ENCODE measurements around the gene CCDC12.

The CCDC12 gene

DNA sequence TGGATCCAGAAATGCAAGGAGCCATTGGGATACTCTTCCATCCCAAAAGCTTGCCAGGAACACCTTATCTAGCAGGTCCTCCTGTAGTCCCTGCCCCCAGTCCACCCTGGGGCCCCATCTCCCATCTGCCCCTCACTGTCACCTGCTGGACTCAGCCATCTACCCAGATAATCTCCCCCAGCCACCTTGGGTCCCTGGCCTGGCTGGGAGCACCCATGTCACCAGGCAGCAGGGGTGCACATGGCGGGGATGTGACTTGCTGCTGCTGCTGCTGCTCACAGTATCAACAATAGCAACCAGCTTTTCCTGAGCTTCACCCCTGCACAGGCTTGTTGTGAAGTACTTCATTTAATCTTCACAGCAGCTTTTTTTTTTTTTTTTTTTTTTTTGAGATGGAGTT is 86.4 kb downstream of the CCDC12 start:
- no peak for DNase-seq (ENCODE audit: low read depth)

DNA sequence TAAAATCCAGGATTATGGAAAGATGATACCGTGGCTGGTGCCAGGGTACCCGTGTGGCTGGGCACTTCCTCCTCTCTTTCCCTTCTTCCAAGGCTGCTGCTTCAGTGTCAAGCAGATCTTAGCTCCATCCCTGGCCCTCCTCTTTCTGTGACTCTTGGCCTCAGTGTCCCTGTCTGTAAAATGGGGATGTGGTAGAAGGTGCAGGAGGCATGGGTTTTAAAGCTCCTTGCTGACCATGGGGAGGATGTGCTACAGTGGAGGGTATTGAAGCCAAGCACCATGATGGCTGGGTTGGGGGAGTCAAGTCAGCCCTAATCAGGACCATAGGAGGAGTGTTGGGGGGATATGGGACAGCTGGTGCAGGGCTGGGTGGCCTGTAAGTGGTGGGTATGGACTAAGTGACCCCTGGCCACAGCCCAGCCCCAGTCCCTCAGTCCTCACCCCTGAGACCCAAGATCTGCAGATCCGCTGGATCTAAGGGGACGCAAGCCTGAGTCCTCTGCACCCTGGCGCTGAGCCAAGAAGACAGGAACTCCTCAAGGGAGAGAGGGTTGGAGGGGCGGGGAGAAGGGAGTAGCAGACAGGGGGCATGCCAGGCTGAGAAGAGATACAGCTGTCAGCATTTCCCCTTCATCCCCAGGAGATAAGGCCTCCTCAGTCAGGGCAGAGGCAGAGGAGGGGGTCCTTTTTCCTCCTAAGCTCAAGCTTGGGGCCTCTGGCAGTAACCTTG is 87.0 kb downstream of the CCDC12 start:
- no peak for DNase-seq (ENCODE audit: low read depth)

DNA sequence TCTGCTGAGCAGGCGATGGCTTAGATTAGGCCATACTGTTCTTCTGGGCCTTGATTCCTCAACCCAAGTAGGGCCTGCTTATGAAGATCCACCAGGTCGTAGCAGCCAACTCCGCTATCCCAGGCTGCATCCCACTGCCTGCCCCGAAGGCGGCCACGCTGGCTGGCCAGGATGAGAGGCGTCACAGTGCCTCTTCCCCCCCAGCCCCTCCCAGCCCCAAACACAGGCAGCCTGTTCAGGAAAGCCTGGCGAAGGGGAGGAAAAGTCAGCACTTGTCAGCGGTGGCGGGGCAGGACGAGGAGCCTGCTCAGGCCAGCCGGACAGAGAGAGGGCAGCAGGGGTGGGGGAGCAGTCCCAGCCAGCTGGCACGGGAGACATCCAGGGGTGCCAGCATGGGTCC is 87.8 kb downstream of the CCDC12 start:
- DNase-seq (ENCODE audit: low read depth): no peak

DNA sequence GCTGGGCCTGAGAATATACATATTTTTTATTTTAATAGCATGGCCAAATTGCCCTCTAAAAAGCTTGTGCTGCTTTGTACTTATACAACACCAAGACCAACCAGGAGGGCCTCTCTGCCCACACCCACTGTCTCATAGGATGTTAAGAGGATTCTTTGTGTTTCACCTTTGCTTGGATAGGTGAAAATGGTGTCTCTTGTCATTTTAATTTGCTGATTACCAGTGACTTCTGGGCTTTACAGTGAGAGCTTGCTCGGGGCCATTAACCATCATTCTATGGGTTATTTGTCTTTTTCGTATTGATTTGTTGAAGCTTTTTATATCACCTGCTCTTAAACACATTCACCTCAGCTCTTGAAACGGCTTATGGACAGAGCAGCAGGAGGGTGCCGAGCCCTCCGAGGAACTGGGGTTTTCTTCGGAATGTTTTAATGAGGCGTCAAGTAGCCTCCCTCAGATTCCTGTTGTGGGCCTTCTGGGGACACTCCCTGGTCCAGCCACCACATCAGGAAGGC is 88.5 kb downstream of the CCDC12 start:
- DNase-seq (ENCODE audit: low read depth): no peak

DNA sequence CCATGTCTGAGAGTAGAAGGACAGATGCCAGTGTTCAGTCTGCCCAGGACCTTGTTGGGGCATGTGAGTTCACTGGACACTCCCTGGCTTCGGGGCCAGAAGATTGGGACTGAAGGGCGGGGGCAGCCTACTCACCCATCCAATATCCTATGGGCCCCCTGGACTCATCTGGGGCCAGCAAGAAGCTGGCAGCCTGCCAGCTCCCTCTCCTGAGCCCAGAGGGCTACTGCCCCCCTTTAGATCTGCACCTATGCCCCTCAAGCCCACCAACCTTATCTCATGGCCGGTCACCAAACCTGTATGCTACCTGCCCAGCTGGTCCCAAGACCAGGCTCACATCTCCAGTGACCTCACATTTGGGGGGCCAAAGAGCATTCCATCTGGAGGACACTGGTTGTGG is 90.9 kb downstream of the CCDC12 start:
- no peak for DNase-seq (ENCODE audit: low read depth)

DNA sequence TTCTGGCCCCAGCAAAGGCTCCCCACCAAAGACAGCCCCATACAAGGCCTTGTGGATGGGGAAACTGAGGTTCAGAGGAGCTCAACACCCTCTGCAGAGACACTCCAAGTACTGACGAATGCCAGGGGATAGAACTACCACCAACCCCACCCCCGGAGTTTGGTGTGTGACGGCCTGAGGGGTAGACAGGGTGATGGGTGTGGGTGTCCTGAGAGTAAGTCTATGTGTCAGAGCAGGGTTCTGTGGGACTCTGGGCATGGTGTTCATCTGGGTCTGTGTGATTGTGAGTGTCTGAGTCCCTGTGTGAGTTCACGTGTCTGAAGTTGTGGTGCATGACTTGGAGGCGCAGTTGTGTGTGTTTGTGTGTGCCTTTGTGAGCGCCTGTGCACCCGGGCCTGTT is 91.6 kb downstream of the CCDC12 start:
- no peak for DNase-seq (ENCODE audit: low read depth)

DNA sequence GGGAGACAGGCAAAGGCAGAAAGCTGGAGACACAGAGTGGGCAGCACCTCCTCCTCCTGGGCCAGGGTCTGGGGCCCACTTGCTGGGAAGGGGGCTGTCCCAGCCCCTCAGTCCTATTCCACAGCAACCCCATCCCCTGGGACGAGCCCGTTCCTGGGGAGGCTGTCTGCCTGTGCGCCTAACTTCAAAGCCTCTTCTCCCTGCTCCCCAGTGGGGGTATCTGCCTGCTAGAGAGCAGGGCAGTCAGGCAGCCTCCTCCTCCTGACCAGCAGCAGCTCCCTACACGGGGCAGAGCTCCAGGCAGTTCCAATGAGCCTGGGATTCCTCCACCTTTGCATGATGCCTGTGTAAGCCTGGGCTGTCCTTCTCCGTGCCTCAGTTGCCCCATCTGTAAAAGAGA is 92.1 kb downstream of the CCDC12 start:
- no peak for DNase-seq (ENCODE audit: low read depth)

DNA sequence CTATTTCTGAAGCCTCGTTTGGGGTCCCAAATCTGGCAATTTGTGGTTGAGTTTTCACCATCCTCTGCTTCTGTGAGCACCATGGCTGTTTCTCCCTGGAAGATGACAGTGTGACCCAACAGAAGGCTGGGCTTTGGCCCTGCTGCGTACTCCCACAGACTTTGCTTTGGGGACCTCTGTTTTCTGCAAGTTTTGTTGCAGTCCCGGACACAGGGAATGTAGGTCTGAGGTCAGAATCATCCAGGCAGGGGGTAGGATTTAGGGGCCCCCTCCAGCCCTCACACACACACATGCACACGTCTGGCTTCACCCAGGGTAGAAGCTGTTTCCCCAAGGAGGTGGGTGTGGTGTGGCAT is 92.7 kb downstream of the CCDC12 start:
- DNase-seq (ENCODE audit: low read depth): no peak

DNA sequence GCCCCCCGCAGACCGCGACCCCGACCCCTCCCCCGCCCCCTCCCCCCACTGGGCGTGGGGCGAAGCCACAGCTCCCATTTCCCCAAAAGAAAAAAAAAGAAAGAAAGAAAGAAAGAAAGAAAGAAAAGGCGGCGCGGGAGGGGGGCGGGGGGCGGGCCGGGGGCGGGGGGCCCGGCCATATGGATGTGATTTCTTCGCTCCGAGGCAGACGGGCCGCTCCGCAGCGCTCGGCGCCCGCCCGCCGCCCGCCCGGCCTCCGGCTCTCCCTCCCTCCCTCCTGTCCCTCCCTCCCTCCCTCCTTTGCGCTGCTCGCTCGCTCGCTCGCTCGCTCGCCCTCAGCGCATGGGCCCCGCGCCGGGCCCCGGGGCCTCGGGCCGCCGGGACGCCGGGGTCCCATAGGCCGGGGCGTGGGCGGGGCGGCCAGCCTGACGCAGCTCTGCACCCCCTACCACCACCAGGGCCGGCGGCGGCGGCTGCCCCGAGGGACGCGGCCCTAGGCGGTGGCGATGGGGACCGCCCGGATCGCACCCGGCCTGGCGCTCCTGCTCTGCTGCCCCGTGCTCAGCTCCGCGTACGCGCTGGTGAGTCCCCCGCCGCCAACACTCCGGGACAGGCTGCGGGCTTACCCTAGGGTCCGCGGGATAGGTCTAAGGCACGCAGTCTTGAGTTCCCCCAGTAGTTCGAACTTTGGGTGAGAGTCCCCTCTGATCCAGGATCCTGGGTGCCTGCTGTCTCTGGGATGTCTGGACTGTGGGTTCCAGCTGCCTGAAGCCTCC is 93.3 kb downstream of the CCDC12 start:
- DNase-seq (ENCODE audit: low read depth): no peak

DNA sequence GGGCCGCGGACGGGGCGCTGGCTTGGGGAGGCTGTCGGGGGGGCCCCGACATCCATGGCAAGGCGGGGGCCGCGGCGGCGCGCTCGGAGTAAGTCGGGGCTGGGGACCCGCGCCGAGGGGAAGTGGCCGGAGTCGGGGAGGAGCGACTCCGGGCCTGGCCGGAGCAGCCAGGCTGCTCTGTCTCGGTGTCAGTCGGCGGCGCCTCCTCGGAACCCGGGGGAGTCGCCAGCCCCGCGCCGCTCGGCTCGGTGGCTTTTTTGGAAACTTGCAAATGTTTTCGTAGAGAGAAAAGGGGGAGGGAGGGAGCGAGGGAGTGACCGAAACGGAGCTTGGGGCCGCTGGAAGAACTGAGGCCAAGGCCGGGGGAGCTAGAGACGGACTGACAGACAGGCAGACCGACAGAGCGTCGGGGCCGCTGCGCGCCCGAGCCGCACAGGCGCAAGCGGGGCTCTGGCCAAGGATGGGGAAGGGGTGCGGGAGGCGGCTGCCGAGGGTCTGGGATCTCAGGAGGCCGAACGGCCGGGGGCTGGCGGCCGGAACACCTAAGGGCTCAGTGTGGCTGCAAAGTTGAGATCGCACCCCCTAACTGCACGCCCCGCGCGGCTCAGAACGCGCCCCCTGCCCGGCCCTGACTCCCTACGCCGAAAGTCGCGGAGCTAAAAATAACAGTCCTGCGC is 94.0 kb downstream of the CCDC12 start:
- DNase-seq (ENCODE audit: low read depth): no peak

DNA sequence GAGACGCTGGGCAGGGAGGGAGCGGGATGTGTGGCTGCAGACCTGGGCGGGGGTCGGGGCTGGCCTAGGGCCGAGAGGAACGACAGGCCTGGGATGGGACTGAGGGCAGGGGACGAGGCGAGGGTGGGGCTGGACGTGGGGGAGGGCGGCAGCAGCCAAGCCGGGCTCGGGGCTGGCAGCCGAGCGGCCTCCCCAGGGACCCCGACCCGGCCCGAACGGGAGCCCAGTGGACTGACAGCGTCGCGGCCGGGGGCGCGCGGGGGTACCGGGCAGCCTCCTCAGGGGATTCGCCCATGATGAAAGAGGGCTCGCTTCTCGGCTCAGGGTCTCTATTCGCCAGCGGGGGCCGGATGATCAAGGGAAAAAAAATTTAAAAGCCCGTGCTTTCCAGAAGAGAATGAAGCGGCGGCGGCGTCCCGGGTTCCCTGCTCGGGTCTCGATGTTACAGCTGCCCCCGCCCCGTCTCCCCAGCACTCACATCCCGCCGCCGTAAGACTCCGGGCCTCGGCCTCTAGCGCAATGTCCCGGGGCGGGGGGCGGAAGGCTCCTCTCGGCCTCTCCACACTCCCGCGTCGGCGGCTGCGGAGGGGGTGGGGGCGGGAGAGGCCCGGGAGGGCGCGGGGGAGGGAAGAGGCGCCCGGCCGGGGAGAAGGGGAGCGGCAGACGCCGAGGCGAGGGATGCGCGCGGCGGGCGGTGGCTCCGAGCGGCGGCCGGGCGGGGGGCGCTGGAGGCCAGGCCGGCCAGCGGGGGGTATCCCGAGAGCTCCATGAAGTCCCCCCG is 94.8 kb downstream of the CCDC12 start:
- no peak for DNase-seq (ENCODE audit: low read depth)

DNA sequence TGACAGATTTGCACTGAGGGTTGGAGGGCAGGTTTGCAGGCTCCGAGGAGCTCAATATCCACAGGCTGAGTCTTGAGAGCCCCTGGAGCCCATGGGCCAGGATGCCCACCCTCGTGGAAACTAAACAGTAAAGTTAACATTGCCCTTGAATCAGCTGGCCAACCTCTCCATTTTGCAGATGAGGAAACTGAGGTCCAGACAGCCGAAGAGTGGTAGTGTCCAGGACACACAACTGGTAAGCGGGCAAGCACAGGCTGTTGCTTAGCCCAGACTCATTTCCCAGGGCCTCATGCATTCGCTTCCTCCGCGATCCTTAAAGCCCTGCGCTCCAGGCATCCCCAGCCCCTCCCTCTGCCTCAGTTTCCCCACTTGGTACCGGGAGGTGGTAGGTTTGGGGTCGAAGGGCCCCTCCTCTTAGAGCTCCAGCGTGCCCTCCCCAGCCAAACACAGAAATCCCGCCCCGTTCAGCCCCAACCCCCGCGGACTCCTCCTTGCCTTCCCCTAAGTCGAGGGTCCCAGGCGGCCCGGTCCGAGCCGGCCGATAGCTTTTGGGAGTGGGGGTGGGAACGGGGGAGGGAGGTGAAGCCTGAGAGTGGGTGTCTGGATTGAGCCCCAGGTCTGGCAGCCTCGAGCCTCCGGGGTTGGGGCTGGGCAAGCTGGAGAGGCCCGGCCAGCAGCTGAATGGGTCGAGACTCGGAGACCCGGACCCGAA is 95.5 kb downstream of the CCDC12 start:
- no peak for DNase-seq (ENCODE audit: low read depth)

DNA sequence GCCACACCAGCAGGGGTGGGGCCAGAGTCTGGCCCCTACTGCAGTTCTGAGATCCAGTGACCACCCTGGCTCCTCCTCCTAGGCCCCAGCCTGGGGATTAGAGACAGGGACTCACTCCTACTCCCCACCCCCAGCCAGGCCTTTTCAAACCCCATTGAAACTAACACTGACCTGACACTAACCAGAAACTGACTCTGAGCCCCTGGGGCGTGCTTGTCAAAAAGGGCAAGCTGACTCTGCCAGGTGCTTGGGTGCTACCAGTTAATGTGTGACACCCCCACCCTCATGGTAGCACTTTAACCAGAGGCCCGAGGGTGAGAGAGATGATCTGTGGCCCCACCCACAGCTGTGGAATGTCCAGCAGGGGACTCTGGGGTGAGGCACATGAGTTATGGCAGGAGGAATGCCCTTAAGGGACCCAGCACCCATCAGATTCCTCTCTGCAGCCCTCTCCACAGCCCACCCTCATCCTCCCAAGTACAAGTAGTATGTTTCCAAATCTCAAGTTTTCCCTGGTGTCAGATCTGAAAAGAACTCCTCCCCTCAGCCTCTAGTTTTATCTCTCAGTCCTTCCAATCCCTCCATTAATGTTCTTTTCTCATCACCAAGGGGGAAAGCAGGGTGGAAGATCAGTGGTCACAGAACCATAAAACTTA is 97.6 kb downstream of the CCDC12 start:
- no peak for DNase-seq (ENCODE audit: low read depth)

DNA sequence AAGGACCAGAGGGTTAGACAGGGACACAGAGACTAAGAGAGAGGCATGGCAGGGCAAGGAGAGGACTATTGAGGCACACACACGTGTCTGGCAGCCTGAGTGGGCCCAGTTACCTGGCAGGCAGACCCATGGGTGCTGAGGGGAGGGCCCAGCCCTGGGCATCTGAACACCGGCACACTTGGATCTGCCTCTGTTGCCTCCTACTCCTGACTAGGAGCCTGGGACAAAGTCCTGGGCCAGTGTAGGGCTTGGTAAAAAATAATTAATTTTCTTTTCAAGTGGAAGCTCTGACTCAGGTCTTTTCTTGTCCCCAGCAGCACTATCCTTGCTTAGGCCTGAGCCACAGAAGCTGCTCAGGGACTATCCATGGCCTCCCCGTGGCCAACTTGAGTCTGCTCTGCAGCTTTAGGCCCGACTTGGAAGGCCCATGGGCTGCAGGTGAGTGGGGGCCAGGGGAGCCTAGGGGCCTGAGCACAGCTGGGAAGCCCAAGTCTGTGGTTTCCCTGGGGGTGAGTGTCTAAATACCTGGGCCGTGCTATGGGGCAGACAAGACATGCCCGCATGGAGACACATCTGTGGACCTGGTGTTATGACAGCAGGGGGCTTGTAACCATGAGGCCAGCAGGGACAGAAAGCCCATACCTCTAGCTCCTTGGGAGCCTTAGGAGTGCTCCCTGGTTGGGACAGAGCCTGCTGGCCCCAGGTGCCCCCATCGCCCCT is 99.0 kb downstream of the CCDC12 start, which contains the start of gene PTH1R:
TSS of gene PTH1R (plus strand) at position 316 of the 720 bp plus-strand sequence. CDS start 5,839 bp downstream, outside the sequence.
- no peak for DNase-seq (ENCODE audit: low read depth)

DNA sequence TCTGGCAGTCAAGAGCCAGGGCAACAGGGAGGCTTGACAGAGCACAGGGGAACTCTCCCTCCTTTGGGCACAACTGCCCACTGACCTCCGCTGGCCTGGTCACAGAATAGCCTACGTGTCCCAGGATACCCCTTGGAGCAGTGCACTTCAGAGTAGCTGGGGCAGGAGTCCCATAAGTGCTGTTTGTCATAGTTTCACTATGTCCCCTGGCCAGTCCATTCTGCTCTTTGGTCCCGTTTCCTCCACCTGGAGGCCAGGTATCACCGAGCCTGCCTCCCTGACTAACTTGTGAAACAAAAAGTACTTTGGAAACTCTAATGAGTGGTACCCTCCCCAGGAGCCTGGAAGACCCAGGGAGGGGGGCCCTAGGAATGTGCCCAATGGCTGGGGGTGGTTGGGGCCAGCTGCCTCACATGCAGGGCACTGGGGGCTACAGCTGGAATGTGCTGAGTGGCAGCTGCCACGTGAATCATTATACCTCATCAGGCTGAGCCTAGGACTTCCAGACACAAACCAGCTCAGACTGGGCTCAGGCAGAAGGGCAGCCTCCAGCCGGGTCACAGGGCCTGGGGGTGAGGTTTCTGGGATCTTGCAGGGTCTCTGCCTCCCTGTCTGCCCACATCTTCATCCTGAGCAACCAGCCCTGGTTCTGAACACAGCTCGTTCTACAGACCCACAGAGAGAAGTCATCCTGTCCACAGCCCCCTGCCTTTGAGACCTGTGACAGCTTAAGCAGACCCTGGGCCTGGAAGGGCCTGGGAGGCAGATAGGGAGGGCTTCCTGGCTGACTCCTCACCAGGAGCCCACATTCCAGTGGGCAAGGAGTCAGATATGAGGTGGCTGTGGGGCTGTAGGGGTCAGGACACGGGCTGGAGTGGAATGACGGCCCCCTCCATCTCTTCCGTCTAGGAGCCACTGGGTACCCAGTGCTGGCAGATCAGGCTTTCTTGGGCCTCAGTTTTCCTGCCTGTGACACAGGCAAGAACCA is 99.9 kb downstream of the CCDC12 start:
- DNase-seq (ENCODE audit: low read depth): no peak

DNA sequence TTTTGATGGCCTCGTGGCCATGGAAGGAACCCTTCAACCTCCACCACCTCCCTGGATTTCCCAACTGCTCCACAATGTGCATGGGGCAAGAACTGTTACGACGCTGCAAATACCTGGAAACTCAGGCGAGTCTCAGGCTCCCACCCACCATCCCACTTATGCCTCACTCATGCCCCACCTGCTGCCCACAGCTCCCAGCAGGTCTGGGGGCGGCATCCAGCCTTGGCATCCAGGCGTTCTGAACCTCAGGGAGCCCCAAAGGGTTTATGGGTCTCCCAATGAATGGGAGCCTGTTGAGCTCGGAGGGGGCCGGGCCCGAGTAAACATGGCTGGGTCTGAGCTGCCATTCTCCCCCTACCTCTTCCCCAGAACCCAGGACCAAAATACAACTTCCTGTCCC is 101.0 kb downstream of the CCDC12 start:
- DNase-seq (ENCODE audit: low read depth): no peak

DNA sequence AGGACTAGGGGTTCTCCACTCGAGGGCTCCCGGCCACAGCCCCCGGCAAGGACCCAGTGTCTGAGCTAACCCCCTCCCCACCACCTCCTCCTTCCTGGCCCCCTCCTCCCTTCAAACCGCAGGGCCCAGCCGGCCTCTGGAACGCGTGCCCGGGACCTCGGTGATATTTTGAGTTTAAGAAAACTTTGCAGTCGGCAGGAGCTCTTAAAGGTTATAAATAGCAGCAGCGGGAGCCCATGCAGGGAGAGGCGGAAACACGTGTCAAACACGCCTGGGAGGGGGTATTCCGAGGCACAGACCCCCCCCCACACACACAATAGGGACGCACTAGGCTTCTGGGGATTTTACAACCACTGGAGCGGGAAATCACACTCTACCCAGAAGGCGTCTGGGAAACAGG is 102.1 kb downstream of the CCDC12 start:
- DNase-seq (ENCODE audit: low read depth): no peak

DNA sequence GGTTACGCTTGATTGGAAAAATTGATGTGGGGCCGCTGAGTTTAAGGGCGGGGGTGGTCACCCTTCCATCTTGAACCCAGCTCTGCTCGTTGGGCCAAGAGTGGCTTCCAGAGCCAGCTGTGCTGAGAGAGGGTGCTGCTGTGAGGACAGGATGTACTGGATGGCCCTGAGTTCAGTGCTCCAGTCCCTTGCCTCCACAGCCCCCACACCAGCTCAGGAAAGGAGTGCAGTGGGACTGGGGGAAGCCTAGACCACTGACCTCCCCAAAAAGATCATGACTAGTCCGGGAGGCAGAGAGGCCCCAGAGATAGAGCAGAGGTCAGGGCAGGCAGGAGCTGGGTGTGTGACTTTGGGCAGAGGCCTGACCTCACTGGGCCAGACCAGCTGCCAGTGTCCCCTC is 103.0 kb downstream of the CCDC12 start:
- DNase-seq (ENCODE audit: low read depth): no peak
